Spinal cord (tissue), 10 donors: Measurements from ENCODE around the gene PGAM1. TPM values are rescaled to one million over a fixed set of nuclear protein-coding genes. Genes with fewer than 3 reads are reported as not detected.

ENCODE experiments used
- DNase-seq, 6 donors: peaks; one replicate each; pipeline versions ENCODE4 v3.0.0 to v3.0.0-alpha.2; 2013 to 2015; ENCODE audit warnings: low spot score in 6 of 6, low read depth in 4 of 6
- H3K27ac ChIP-seq: one replicate; pipeline ENCODE4 v1.5.1; 2013; ENCODE audit warnings: low read depth, low read length, control low read depth
- H3K27me3 ChIP-seq: one replicate; pipeline ENCODE4 v1.6.1; 2013; ENCODE audit warnings: low read length; ENCODE audit not compliant: control insufficient read depth, insufficient read depth
- H3K36me3 ChIP-seq: one replicate; pipeline ENCODE4 v1.6.1; 2013; ENCODE audit warnings: low read length; ENCODE audit not compliant: control insufficient read depth, insufficient read depth
- H3K4me1 ChIP-seq: one replicate; pipeline ENCODE4 v1.6.1; 2013; ENCODE audit warnings: low read length; ENCODE audit not compliant: control insufficient read depth, insufficient read depth
- H3K4me3 ChIP-seq: one replicate; pipeline ENCODE4 v1.5.1; 2013; ENCODE audit warnings: low read depth, low read length, control low read depth
- H3K9me3 ChIP-seq: one replicate; pipeline ENCODE4 v1.6.1; 2013; ENCODE audit warnings: low read length; ENCODE audit not compliant: control insufficient read depth, insufficient read depth
- WGBS: methylation state at CpG from one replicate; pipeline ENCODE4 v1.1.5; 2013; ENCODE audit warnings: missing lambda C conversion rate; ENCODE audit not compliant: insufficient coverage; 5-methylcytosine and 5-hydroxymethylcytosine counted together
- polyA plus RNA-seq, 2 donors: library from polyadenylated mRNA; unstranded; fragments of 120-200 nt; gene quantifications; one replicate each; pipeline ENCODE4 v1.2.1, GENCODE V29; 2013; ENCODE audit not compliant: insufficient read length in 2 of 2
- total RNA-seq, 2 donors: library from RNA; depleted of rRNA in 1 of 2; stranded (reverse); fragments of 120-200 nt in 1 of 2; fragments of >200 nt in 1 of 2; gene quantifications; one replicate each; pipeline versions ENCODE4 v1.2.3 to v1.2.4, GENCODE V29; 2013 to 2014
- donor health status: healthy.

PGAM1 gene
- total and polyA plus RNA-seq, 4 donors, result 217 to 404 (median 341) TPM

DNA sequence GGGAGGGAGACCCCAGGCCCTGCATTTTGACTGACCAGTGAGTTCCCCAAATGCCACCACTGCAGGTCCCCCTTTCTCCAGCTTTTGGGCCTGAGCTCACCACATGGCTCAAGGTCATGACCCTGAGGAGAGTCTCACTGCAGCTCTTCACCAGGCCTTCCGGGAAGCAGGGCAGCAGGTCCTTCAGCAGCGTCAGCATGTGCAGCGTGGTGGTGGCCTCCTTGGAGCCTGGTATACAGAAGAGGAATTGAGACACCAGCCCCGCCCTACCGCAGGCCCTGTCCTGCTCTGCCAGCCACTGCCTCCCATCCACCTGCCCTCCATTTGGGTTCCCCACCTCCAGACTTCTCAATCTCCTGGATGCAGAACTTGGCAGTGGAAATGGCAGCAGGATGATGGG is 37.8 kb upstream of the PGAM1 start:
- WGBS, result 88% methylated on average over 5 of the region's 5 CpGs
- Histone ChIP-seq H3K27ac (no peak overlapping the region), H3K4me3 (no peak overlapping the region), H3K36me3 (peaks cover 76% of the 10 kb centered on the region), H3K27me3 (no peaks in the 10 kb centered on the region), H3K4me1 (no peaks in the 10 kb centered on the region), H3K9me3 (no peaks in the 10 kb centered on the region)
- DNase-seq, result no peak

DNA sequence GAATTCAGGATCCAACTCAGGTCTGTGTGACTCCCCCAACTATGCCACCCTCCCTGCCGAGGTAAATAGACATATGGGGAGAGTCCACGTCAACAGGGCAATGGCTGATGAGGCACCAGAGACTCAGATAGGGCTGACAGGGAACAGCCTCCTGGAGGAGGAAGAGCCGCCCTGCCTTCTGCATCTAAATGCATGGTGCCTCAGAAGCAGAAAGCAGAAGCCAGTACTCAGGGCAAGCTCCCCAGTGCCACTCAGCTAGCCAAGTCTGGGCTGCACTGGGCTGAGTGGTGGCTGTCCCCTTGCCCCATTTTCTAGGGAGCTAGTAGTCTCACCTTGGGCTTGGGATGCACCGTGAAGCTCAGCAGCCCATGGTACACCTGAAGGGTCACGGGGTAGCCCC is 35.9 kb upstream of the PGAM1 start:
- H3K9me3 ChIP-seq, result no peaks in the 10 kb centered on the region
- WGBS, result 94% methylated on average over 5 of the region's 5 CpGs
- H3K4me3 ChIP-seq, result no peak overlapping the region
- DNase-seq, result no peak
- no peaks in the 10 kb centered on the region for H3K4me1 ChIP-seq
- peaks cover 64% of the 10 kb centered on the region for H3K36me3 ChIP-seq
- H3K27me3 ChIP-seq, result no peaks in the 10 kb centered on the region
- no peak overlapping the region for H3K27ac ChIP-seq

GRCh38 chr10:97393034-97393573 is 32.9 kb upstream of the PGAM1 start:
- Histone ChIP-seq H3K36me3 (peaks cover 59% of the 10 kb centered on the region), H3K4me1 (no peaks in the 10 kb centered on the region), H3K9me3 (no peaks in the 10 kb centered on the region), H3K27ac (no peak overlapping the region), H3K27me3 (no peaks in the 10 kb centered on the region), H3K4me3 (no peak overlapping the region)
- WGBS, result 100% methylated on average over 2 of the region's 8 CpGs
- no peak for DNase-seq

DNA sequence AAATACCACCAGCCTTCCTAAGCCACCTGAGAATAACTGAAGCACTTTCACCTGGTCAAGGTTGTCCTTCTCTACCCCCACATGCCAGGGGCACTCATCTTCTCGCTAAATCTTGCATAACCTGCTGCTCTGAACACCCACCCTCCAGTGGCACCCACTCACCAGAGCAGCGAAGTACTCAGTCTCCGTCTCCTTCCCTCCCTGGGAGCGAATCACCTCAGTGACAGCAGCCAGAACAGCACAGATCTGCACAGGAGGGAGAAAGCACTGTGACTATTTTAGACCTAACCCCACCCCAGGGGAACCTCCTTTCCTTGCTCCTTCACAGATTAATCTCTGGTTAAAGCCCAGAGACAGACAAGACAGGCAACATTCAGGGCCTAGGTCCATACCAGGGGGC is 29.9 kb upstream of the PGAM1 start:
- H3K27me3 ChIP-seq, result no peaks in the 10 kb centered on the region
- no peaks in the 10 kb centered on the region for H3K9me3 ChIP-seq
- DNase-seq, result no peak
- WGBS, result 91% methylated on average over 4 of the region's 4 CpGs
- no peak overlapping the region for H3K4me3 ChIP-seq
- peaks cover 11% of the 10 kb centered on the region for H3K4me1 ChIP-seq
- no peak overlapping the region for H3K27ac ChIP-seq
- peaks cover 37% of the 10 kb centered on the region for H3K36me3 ChIP-seq

- no peaks in the 10 kb centered on the region for H3K27me3 ChIP-seq
- H3K9me3 ChIP-seq, result no peaks in the 10 kb centered on the region
- no peak for DNase-seq
- peak overlapping the region; percentile 88 for H3K4me3 ChIP-seq
- peak overlapping the region; percentile 54 for H3K27ac ChIP-seq
- WGBS, result 41% methylated on average over 18 of the region's 21 CpGs
- H3K4me1 ChIP-seq, result peaks cover 17% of the 10 kb centered on the region
- H3K36me3 ChIP-seq, result peaks cover 18% of the 10 kb centered on the region
These were observed 26.0 kb upstream of the PGAM1 start for GRCh38 chr10:97399843-97400545.

DNA sequence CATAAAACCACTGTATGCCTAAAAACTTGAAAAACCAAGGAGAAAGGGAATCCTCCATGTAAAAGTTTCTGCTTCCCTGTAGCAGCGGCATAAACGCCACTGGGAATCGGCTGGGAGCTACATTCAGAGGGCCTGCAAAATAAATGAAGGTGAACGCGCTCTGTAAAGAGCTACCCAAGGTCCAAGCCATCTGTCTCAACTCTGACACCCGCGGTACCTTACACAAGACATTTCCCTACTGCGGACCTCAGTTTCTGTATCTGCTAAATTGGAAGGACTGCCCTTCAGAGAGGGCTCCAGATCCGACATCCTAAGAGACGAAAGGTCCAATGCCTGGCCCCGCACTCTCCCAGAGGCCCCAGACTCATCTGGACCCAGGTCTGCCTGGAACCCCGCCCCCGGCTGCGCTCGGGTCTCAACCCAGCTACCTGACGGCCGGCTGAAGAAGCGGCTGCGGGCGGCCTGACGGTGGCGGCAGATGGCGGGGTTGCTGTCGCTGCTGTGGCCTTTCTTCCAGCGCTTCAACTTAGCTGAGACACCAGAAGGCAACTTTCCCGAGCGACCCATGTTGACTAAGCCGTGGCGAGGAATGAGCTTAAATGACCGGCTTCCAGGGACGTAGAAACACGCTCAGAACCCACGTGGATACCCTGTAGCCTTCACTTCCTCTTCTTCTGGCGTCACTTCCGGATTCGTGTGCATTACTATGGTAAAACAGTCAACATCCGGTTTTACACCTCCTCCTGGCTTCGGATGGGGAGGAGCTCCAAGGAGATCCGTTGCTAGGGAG is 25.1 kb upstream of the PGAM1 start, which contains the start of gene RRP12:
Gene RRP12 (minus strand): TSS at position 676 of the 790 bp plus-strand sequence. CDS start 109 bp downstream, at position 567.
- peak; percentile 97 to 100 (median 98) for DNase-seq
- H3K36me3 ChIP-seq, result peaks cover 9% of the 10 kb centered on the region
- H3K9me3 ChIP-seq, result no peaks in the 10 kb centered on the region
- H3K4me3 ChIP-seq, result peak within 1 kb of the TSS; percentile 88
- H3K27ac ChIP-seq, result peak within 1 kb of the TSS; percentile 54
- H3K4me1 ChIP-seq, result peaks cover 17% of the 10 kb centered on the region
- WGBS, result under 1% methylated on average over 34 of the region's 39 CpGs
- no peaks in the 10 kb centered on the region for H3K27me3 ChIP-seq

- Histone ChIP-seq H3K4me1 (peaks cover 17% of the 10 kb centered on the region), H3K27ac (peak overlapping the region; percentile 54), H3K27me3 (no peaks in the 10 kb centered on the region), H3K9me3 (no peaks in the 10 kb centered on the region), H3K36me3 (peaks cover 7% of the 10 kb centered on the region), H3K4me3 (peak overlapping the region; percentile 88)
- no peak for DNase-seq
- 13% methylated on average over 2 of the region's 13 CpGs for WGBS
These were observed 24.5 kb upstream of the PGAM1 start for GRCh38 chr10:97401455-97401919.

GRCh38 chr10:97404044-97404443 is 21.9 kb upstream of the PGAM1 start:
- H3K27me3 ChIP-seq, result no peaks in the 10 kb centered on the region
- H3K27ac ChIP-seq, result no peak overlapping the region
- peaks cover under 1% of the 10 kb centered on the region for H3K36me3 ChIP-seq
- H3K4me3 ChIP-seq, result no peak overlapping the region
- H3K9me3 ChIP-seq, result no peaks in the 10 kb centered on the region
- DNase-seq, result no peak
- H3K4me1 ChIP-seq, result peaks cover 21% of the 10 kb centered on the region

DNA sequence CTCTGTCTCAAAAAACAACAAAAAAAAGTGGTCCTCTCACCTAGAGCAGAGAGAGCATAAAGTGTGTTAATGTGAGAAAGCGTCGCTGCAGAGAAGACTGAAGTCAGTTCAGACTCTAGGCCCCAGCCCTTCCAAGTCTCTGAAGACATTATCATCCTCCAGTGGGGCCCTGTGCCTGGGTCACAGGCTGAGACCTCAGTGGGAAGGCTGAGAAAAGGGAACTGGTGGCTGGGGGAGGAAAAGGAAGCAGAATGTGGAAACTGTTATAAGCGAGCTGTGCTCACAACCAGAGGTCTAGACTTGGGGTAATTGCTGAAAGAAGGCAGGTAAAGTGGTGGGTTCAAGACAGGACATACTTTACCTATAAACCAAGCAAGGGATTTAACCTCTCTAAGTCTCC is 19.9 kb upstream of the PGAM1 start:
- H3K4me3 ChIP-seq, result no peak overlapping the region
- DNase-seq, result no peak
- no peaks in the 10 kb centered on the region for H3K27me3 ChIP-seq
- H3K27ac ChIP-seq, result no peak overlapping the region
- H3K9me3 ChIP-seq, result no peaks in the 10 kb centered on the region
- H3K36me3 ChIP-seq, result no peaks in the 10 kb centered on the region
- peaks cover 11% of the 10 kb centered on the region for H3K4me1 ChIP-seq
- no CpG with 5 or more reads among the region's 3 CpGs for WGBS
